HG02852 (cell line): ENCODE measurements around the gene SELENOF.

Source experiments
- ATAC-seq: cut with Tn5 transposase; IDR thresholded peaks from one replicate; pipeline ENCODE4 v1.9.1; 2021; ENCODE audit warnings: mild to moderate bottlenecking, moderate library complexity; ENCODE audit not compliant: unreplicated experiment

Gene SELENOF

GRCh38 chr1:86860424-86860823, 53.5 kb downstream of the SELENOF start:
- no peak for ATAC-seq

DNA sequence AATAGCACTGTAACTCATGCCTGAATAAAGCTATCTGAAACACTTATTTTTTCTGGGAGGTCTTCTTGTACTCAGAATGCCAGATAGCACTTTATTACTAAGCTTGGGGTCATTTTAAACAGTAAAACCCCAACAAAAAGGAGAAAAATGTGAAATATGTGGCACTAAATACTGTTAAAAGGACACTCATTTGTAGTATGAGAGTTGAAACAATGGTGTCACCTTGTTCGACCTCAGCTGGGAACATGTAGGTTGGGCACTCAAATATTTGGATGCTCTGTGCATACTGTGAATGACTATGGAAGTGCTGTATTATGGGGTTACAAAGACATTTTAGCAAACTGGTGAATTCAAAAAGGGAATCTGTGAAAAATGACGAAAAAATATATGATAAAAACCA, 53.9 kb downstream of the SELENOF start:
- ATAC-seq, result no peak

- ATAC-seq, result no peak
These were observed 55.2 kb downstream of the SELENOF start for GRCh38 chr1:86858524-86859261.

- no peak for ATAC-seq
These were observed 57.7 kb downstream of the SELENOF start for GRCh38 chr1:86856196-86856595.

- no peak for ATAC-seq
These were observed 59.6 kb downstream of the SELENOF start for GRCh38 chr1:86854352-86854751.

- peak; percentile 56 for ATAC-seq
These were observed 61.0 kb downstream of the SELENOF start for GRCh38 chr1:86852782-86853408.

DNA sequence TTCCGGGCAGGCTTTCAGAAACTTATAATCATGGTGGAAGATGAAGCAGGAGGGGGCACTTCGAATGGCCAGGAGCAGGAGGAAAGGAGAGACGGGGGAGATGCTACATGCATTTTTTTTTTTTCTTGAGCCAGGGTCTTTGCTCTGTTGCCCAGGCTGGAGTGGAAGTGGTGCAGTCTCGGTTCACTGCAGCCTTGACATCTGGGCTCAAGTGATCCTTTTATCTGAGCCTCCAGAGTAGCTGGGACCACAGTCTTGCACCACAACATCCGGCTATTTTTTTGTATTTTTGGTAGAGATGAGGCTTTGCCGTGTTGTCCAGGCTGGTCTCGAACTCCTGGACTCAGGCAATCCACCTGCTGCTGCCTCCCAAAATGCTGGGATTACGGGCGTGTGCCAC, 61.6 kb downstream of the SELENOF start:
- peak; percentile 53 for ATAC-seq

- ATAC-seq, result no peak
These were observed 64.2 kb downstream of the SELENOF start for GRCh38 chr1:86849756-86850155.

- ATAC-seq, result no peak
These were observed 65.3 kb downstream of the SELENOF start for GRCh38 chr1:86848654-86849053.

- ATAC-seq, result no peak
These were observed 67.7 kb downstream of the SELENOF start for GRCh38 chr1:86846164-86846647.

DNA sequence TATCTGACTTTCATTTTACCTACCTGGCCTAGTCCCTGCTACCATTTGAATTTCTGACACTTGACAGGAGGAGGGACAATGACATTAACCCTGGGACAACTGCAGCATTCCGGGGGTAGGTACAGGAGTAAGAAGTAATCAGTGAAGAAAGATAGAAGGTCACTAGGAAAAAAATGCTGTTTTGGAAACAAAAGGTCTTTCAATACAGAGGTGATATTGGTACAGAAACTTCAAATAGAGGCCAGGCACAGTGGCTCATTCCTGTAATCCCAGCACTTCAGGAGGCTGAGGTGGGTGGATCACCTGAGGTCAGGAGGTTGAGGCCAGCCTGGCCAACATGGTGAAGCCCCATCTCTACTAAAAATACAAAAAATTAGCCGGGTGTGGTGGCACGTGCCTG, 68.4 kb downstream of the SELENOF start:
- no peak for ATAC-seq

GRCh38 chr1:86841116-86841515, 72.8 kb downstream of the SELENOF start:
- no peak for ATAC-seq

DNA sequence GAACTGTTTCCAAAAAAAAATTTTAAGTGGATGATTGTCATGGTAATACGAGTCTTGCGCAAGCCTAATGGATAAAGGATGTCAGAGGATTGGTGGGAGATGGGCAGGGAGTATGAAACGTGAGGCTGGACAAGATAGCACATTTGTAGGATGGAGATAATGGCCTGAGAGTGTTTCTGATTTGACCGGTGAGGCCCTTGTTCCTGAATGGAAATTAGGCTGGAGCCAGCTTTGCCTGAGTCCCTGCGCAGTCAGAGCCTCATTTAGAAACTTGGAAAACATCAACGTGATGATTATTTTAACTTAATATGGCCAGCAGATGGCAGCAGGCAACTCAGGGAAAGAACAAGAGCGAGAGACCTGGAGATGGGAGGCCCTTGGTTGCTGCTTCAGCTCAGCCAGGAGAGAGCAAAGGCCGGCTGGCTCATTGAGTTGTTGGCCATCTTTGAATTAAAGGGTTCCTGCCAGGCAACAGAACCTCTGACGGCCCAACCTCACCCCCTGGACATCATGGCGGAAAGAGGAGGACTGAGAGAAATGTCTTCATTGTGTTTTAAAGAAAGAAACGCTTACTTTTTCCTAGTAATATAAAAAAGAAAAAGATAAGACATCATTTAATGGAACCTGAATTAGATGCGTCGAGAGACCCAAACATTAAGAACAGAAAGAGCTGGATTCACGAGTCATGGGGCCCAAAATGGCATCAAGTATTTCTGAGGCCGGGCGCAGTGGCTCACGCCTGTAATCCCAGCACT, 80.3 kb downstream of the SELENOF start:
- ATAC-seq, result peak; percentile 60

- ATAC-seq, result no peak
These were observed 81.5 kb downstream of the SELENOF start for GRCh38 chr1:86832433-86832832.

DNA sequence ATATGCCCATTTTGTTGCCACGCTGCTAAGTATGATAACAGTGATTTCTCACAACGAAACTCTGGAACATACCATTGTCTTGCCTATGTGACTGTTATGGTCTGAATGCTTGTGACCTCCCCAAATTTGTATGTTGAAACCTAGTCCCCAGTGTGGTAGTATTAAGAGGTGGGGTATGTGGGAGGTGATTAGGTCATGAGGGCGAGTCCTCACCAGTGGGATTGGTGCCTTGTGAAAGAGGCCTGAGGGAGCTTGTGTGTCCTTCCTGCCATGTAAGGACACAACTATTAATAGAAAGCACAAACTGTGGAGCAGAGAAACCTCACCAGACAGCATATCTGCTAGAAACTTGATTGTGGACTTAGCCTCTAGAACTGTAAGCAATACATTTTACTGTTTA, 84.6 kb downstream of the SELENOF start:
- no peak for ATAC-seq

- no peak for ATAC-seq
These were observed 85.9 kb downstream of the SELENOF start for GRCh38 chr1:86828024-86828423.

DNA sequence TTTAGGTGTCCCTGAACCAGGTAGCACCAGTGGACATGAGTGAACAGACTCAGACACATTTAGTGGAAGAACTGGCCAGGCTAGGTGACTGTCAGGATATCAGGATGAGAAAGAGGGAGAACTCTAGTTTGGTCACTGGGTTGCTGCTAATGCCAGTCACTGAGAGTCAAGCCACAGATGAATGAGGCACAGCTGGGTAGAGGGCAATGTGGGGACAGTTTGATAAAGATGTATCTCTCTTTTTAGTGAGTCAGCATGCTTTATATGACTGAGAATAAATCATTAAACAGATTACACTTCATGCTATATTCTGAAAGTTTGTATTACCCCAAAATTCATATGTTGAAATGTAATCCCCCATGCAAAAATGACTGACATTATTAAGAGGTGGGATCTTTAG, 87.1 kb downstream of the SELENOF start:
- no peak for ATAC-seq

DNA sequence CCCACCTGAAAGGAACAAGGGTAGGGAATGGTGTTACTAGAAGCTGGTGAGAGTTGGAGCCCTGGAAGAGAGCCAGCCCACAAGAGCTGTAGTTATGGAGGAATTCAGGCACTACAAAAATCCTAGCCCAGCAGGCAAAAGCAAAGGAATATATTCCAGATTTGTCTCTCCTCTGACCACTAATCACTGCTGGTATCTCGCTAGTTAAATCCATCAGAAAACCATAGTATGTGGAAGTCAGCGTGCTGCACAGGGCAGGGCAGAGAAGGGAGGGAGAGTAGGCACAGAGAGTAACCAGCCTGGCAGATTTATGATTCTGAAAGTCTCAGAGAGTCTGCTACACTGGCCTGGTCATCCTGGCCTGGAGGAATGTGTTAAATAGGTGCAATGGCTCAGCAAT, 88.6 kb downstream of the SELENOF start:
- ATAC-seq, result no peak

- ATAC-seq, result no peak
These were observed 90.0 kb downstream of the SELENOF start for GRCh38 chr1:86823821-86824500.

GRCh38 chr1:86823386-86823785, 90.5 kb downstream of the SELENOF start:
- no peak for ATAC-seq

- ATAC-seq, result no peak
These were observed 91.5 kb downstream of the SELENOF start for GRCh38 chr1:86822459-86822858.
